ENCODE measurements around the gene DRC3.

- no peak for TF ChIP-seq CTCF (IDR thresholded peaks at IDR 0.05)
- peak in 1 of 2 donors; percentile 18 for TF ChIP-seq POLR2AphosphoS5 (IDR thresholded peaks at IDR 0.05; ENCODE audit: insufficient read depth in 1 of 2, low read depth in 1 of 2)
- no peak for TF ChIP-seq POLR2A (IDR thresholded peaks at IDR 0.05)
Measured at GRCh38 chr17:18041776-18042175, 69.1 kb downstream of the DRC3 start.

Data from vagina (tissue), 2 donors.